ENCODE measurements around the gene KCTD11.
"Not testable (repeated sequence)": the region's sequence is repeated elsewhere in the genome, so short reads cannot be mapped to it uniquely, and the experiment has no call there.

Gene KCTD11

DNA sequence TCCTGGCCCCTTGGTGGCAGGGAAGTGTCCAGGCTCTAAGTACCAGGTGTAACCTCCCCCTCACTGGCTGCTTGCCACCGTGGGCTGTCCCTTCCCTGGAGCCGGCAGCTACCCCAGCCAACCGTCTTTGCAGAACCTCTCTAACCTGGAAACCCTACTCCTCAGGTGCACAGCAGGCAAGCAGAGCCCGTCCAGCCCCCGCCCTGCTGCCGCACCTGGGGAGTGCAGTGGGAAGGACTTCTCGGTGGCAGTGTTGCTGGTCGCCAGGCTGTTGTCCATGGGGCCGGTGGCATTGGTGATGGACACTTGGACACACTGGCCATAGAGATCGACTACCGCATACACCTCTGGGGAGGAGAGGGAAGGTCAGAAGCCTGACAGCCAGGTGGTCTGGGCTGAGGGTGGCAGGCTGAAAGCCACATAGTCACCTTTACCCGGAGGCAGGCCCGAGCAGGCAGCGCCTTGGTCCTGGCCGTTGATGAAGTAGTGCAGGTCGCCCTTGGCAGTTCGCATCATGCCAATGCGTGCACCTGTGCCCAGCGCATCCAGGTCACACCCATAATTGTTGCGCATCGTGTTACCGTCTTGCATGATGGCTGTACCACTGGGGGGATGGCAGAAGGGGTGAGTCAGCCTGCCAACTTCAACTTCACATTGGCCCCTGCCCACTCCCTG lies 29.3 kb upstream of the KCTD11 start:
- no peak for DNase-seq (ENCODE audit: low read depth)

DNA sequence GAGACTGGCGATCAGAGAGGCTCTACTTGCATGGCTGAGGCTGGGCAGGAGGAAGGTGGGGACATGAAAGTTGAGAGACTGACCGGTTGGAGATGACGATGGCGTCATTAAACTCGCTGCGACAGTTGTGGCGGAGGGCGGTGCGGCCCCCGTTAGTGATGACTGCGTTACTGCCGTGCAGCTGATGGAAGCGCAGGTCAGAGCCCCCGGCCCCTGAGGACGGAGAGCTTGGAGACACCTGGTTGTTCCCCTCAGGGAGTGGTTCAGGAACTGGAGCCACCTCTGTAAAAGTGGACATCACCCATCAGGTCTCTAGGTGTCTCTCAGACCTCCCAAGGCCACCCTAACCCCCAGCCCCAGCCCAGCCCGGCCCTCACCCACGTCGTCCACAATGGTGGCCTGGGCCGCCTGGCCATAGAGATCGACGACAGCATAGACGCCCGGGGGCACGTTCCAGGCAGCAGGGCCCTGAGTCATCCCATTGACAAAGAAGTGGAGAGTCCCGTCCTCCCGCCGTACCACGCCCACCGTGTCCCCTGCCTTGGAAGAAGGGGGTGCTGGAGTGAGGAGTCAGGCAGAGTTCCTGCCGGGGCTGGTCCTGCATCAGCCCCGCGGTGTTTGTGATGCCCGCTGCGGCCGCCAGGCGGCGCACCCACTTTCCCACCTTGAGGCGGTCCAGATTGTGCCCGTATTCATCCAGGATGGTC lies 28.1 kb upstream of the KCTD11 start:
- peak; percentile 69 for DNase-seq (ENCODE audit: low read depth)

- DNase-seq (ENCODE audit: low read depth): no peak
Measured at GRCh38 chr17:7324438-7324779, 27.6 kb upstream of the KCTD11 start.

- no peak for DNase-seq (ENCODE audit: low read depth)
Measured at GRCh38 chr17:7325031-7325528, 26.9 kb upstream of the KCTD11 start.

DNA sequence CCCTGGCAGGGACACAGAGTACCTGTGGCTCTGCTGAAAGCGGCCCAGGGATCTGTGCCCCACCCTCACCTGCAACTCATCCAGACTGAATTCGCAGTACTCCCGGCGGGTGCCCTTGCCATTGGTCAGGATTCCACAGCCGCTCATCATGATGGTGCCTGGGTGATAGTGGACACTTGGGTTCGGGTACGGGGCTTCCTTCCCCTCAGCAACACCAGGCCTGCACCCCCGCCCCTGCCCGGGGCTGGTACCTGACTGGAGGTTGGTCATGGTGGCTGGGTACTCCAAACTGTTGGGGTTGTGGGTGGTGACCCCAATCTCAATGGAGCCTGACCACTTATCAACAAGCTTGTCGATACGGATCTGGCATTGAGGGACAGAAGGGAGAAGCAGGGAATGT lies 25.8 kb upstream of the KCTD11 start:
- DNase-seq (ENCODE audit: low read depth): no peak

DNA sequence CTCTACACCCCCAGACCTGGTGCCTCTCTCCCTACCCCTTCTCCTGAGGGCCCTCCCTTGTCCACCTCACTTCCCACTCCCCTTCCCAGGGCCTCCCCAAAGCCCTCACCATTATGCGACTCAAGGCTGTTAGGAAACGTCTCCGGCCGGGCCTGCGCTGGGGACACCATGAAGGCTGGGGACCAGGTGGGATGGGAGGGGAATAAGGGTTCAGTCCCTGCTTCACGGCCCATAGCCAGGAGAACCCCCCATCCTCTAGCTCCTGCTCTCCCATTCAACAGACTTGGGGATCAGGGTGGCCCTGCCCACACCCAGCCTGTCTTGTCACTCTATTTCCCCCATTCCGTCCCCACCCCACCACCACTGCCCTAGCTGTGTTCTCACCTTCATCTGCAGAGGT lies 24.9 kb upstream of the KCTD11 start:
- DNase-seq (ENCODE audit: low read depth): no peak

DNA sequence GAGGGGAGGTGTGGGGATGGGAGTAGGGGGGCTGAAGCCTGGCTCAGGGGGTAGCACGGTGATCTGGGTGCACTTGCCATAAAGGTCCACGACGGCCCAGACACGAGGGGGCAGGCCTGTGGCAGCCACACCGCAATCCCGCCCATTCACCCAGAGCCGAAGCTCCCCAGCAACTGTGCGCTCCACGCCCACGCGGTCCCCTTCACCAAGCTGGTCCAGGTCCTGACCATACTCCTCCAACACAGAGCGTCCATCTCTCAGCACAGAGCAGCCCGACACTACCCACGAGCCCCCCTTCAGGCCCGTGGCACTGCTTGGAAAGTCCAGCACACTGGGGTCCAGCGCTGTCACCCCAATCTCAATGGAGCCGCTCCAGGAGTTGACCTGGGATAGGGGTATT lies 24.5 kb upstream of the KCTD11 start:
- no peak for DNase-seq (ENCODE audit: low read depth)

GRCh38 chr17:7328009-7328408 lies 24.0 kb upstream of the KCTD11 start:
- DNase-seq (ENCODE audit: low read depth): no peak

- DNase-seq (ENCODE audit: low read depth): peak; percentile 58
Measured at GRCh38 chr17:7328840-7329373, 23.1 kb upstream of the KCTD11 start, which contains the start of gene NEURL4. Gene NEURL4, minus strand, starts transcription at chr17:7329335. Its CDS starts 23 bp downstream, at chr17:7329312.

DNA sequence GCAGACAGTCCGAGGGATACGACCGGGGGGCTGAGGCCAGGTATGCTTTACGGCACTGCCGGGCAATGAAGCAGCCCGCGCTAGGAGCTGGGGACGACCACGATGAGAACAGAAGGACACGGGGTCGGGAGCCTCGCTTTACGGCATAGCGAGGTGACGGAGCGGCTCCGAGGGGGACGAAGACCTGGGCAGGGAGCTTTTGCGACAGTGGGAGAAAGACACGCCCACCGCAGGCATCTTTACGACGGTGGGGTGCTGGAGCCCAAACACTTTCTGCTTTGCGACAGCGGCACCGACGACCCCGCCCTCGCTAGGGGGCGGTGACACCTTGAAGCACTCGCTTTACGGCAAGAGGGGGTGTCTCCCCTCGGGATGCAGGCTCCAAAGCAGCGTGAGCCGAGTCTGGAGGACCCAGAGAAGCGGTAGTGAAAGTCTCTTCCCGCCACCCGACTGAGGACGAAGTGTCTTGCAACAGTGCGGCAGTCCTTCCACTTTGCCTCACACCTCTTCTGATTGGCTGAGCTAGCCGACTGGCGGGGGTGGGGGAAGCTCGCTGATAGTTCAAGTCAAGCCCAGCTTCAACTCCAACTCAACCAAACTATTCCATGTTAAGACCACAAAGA lies 22.5 kb upstream of the KCTD11 start:
- DNase-seq (ENCODE audit: low read depth): peak; percentile 99

GRCh38 chr17:7329997-7330637 lies 21.8 kb upstream of the KCTD11 start:
- peak; percentile 87 for DNase-seq (ENCODE audit: low read depth)

GRCh38 chr17:7330638-7331015 lies 21.3 kb upstream of the KCTD11 start:
- DNase-seq (ENCODE audit: low read depth): no peak

DNA sequence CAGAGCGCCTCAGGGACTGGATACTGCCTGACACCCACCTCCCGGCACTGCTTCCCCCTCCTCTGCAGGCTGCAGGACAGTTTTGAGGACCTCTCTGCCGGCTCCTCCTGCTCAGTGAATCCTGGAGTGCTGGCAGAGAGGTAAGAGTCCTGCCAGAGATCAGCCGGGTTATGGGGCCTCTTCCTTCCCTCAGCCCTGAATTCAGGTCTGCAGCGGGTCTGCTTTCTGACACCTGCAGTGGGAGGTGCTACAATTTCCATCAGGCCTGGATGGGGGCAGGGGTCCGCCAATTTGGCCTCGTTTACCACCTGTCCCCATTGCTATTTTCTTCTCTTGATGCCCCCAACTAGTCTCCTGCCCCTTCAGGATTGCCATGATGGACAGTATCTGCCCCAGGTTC lies 19.9 kb upstream of the KCTD11 start:
- no peak for DNase-seq (ENCODE audit: low read depth)

DNA sequence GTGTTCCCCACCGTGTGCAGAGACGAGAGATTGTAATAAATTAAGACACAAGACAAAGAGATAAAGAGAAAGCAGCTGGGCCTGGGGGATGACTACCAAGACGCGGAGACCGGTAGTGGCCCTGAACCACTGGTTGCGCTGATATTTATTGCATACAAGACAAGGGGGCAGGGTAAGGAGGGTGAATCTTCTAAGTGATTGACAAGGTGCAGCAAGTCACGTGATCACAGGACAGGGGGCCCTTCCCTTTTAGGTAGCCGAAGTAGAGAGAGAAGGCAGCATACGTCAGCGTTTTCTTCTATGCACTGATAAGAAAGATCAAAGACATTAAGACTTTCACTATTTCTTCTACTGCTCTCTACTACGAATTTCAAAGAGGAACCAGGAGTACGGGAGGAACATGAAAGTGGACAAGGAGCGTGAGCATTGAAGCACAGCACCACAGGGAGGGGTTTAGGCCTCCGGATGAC lies 19.3 kb upstream of the KCTD11 start:
- DNase-seq (ENCODE audit: low read depth): not testable (repeated sequence)

- DNase-seq (ENCODE audit: low read depth): no peak
Measured at GRCh38 chr17:7334938-7335538, 16.9 kb upstream of the KCTD11 start.

GRCh38 chr17:7335765-7336164 lies 16.2 kb upstream of the KCTD11 start:
- DNase-seq (ENCODE audit: low read depth): not testable (repeated sequence)

DNA sequence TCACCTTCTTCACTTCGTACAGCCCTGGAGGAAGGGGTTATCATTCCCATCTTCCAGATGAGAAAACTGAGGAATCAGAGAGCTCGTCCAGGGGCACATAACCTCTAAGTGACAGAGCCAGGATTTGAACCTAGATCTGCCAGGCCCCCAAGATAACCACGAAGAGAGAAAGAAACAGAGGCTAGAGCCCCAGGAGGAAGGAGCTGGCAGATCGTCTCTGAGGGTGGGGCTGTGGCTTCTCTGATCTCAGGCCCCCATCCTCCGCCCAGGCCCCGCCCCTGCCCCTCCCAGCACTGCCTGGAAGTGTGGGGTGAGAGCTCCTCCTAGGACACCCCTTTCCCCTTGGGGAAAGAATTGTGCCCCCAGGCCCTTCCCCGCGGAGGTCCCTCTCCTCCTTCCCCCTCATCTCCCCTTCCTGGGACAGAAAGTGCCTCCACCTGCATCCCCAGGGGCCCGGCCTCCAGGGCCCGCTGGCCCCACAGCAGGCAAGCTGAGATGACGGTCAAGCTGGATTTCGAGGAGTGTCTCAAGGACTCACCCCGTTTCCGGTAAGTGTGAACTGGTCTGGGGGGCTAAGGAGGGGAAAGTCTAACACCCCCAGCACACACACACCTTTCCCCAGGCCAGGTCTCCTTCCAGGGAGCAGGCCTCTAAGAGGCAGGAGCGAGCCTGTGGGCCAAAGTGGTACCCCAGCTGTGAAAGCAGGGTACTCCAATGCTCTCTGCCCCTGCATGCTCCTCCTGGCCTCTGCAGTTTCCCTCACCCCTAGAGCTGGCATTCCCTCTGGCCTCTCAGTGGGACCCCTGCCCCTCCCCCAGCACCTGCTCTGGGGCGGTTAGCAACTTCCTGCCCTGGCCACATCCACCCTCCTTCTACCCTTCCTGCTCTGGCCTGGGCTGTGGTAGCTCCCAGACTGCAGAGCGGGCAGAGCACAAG lies 15.5 kb upstream of the KCTD11 start, which contains the start of gene ACAP1:
ACAP1 (plus strand) TSS at position 290 of the 936 bp plus-strand sequence; CDS start at position 496, 206 bp downstream.
- no peak for DNase-seq (ENCODE audit: low read depth)

GRCh38 chr17:7337600-7337999 lies 14.4 kb upstream of the KCTD11 start:
- not testable (repeated sequence) for DNase-seq (ENCODE audit: low read depth)

- DNase-seq (ENCODE audit: low read depth): peak; percentile 34
Measured at GRCh38 chr17:7340179-7340578, 11.8 kb upstream of the KCTD11 start.

- DNase-seq (ENCODE audit: low read depth): no peak
Measured at GRCh38 chr17:7341842-7342241, 10.1 kb upstream of the KCTD11 start.

- no peak for DNase-seq (ENCODE audit: low read depth)
Measured at GRCh38 chr17:7343250-7343649, 8.7 kb upstream of the KCTD11 start.
